ENCODE data around the gene MB21D2.

Gene MB21D2

GRCh38 chr3:192825216-192825615, 92.4 kb downstream of the MB21D2 start:
- Histone ChIP-seq H3K79me2 (ENCODE audit: insufficient read depth, low read length) (no peaks in the 10 kb centered on the region), H3K27me3 (ENCODE audit: insufficient read depth, low read length, poor library complexity, severe bottlenecking) (no peaks in the 10 kb centered on the region), H3K4me2 (ENCODE audit: low read depth, low read length, poor library complexity, severe bottlenecking) (no peak overlapping the region), H3K9me2 (replicated peaks; ENCODE audit: low read depth, low read length) (no peaks in the 10 kb centered on the region), H3K9ac (ENCODE audit: low read depth, low read length, poor library complexity, severe bottlenecking) (no peak overlapping the region), H3K9me3 (ENCODE audit: insufficient read depth, low read depth, low read length) (no peaks in the 10 kb centered on the region), H3K4me1 (ENCODE audit: insufficient read depth, low read length, poor library complexity, severe bottlenecking) (no peaks in the 10 kb centered on the region), H4K20me1 (ENCODE audit: insufficient read depth, low read length, poor library complexity, severe bottlenecking) (no peaks in the 10 kb centered on the region), H3K4me3 (ENCODE audit: low read length, poor library complexity, severe bottlenecking) (no peak overlapping the region), H3K36me3 (ENCODE audit: insufficient read depth, low read length) (no peaks in the 10 kb centered on the region), H2AFZ (ENCODE audit: low read length) (no peak overlapping the region), H3F3A (ENCODE audit: low read depth) (no peaks in the 10 kb centered on the region)
- TF ChIP-seq CTCF (conservative IDR thresholded peaks at IDR 0.05; ENCODE audit: low read length): no peak
- no peak for TF ChIP-seq EZH2phosphoT487 (IDR thresholded peaks at IDR 0.05; ENCODE audit: borderline replicate concordance)

- no peaks in the 10 kb centered on the region for H3K9me2 ChIP-seq (replicated peaks; ENCODE audit: low read depth, low read length)
- H3K9ac ChIP-seq (ENCODE audit: low read depth, low read length, poor library complexity, severe bottlenecking): no peak overlapping the region
- no peak overlapping the region for H3K4me2 ChIP-seq (ENCODE audit: low read depth, low read length, poor library complexity, severe bottlenecking)
- no peaks in the 10 kb centered on the region for H3K9me3 ChIP-seq (ENCODE audit: insufficient read depth, low read depth, low read length)
- H3F3A ChIP-seq (ENCODE audit: low read depth): no peaks in the 10 kb centered on the region
- H3K36me3 ChIP-seq (ENCODE audit: insufficient read depth, low read length): no peaks in the 10 kb centered on the region
- no peaks in the 10 kb centered on the region for H4K20me1 ChIP-seq (ENCODE audit: insufficient read depth, low read length, poor library complexity, severe bottlenecking)
- H3K4me1 ChIP-seq (ENCODE audit: insufficient read depth, low read length, poor library complexity, severe bottlenecking): no peaks in the 10 kb centered on the region
- no peaks in the 10 kb centered on the region for H3K27me3 ChIP-seq (ENCODE audit: insufficient read depth, low read length, poor library complexity, severe bottlenecking)
- H2AFZ ChIP-seq (ENCODE audit: low read length): no peak overlapping the region
- H3K79me2 ChIP-seq (ENCODE audit: insufficient read depth, low read length): no peaks in the 10 kb centered on the region
- TF ChIP-seq CTCF (conservative IDR thresholded peaks at IDR 0.05; ENCODE audit: low read length): no peak
- no peak overlapping the region for H3K4me3 ChIP-seq (ENCODE audit: low read length, poor library complexity, severe bottlenecking)
These were observed 93.3 kb downstream of the MB21D2 start for GRCh38 chr3:192824313-192824712.

GRCh38 chr3:192821161-192821560, 96.5 kb downstream of the MB21D2 start:
- no peak overlapping the region for H2AFZ ChIP-seq (ENCODE audit: low read length)
- H3K9me2 ChIP-seq (replicated peaks; ENCODE audit: low read depth, low read length): no peaks in the 10 kb centered on the region
- H3K27me3 ChIP-seq (ENCODE audit: insufficient read depth, low read length, poor library complexity, severe bottlenecking): no peaks in the 10 kb centered on the region
- H3F3A ChIP-seq (ENCODE audit: low read depth): no peaks in the 10 kb centered on the region
- no peak overlapping the region for H3K4me3 ChIP-seq (ENCODE audit: low read length, poor library complexity, severe bottlenecking)
- H3K9me3 ChIP-seq (ENCODE audit: insufficient read depth, low read depth, low read length): no peaks in the 10 kb centered on the region
- no peaks in the 10 kb centered on the region for H3K79me2 ChIP-seq (ENCODE audit: insufficient read depth, low read length)
- H3K4me2 ChIP-seq (ENCODE audit: low read depth, low read length, poor library complexity, severe bottlenecking): no peak overlapping the region
- H3K36me3 ChIP-seq (ENCODE audit: insufficient read depth, low read length): no peaks in the 10 kb centered on the region
- no peak for TF ChIP-seq EZH2phosphoT487 (IDR thresholded peaks at IDR 0.05; ENCODE audit: borderline replicate concordance)
- TF ChIP-seq CTCF (conservative IDR thresholded peaks at IDR 0.05; ENCODE audit: low read length): no peak
- no peaks in the 10 kb centered on the region for H4K20me1 ChIP-seq (ENCODE audit: insufficient read depth, low read length, poor library complexity, severe bottlenecking)
- no peaks in the 10 kb centered on the region for H3K4me1 ChIP-seq (ENCODE audit: insufficient read depth, low read length, poor library complexity, severe bottlenecking)
- H3K9ac ChIP-seq (ENCODE audit: low read depth, low read length, poor library complexity, severe bottlenecking): no peak overlapping the region

Measured in Loucy (cell line).